COLO668 (cell line): ENCODE measurements around the gene BRIP1.
"Not testable (repeated sequence)": the region's sequence is repeated elsewhere in the genome, so short reads cannot be mapped to it uniquely, and the experiment has no call there.

Experiments
- DNase-seq: peaks from one replicate; lab custom pipeline; 2025; ENCODE audit not compliant: unreplicated experiment; lab: John Stamatoyannopoulos, UW

The BRIP1 gene

DNA sequence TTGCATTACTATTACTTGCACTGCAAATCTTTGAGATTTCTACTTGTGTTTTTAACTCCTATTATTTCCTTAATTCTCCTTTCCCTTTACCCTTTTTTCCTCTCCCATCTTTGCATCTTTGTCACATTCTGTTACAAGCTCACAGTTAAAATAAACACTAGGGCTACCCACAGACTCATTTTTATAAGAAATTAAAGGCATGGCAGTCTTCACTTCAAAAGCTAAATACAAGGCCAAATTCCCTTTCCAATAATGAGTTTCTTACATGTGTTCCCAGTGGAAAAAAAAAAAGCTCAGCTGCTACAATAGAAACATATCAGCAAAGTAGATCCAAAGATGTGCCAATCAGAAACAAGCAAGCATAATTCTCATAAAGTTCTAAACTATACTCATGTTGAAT lies 3.7 kb upstream of the BRIP1 start:
- DNase-seq: no peak

DNA sequence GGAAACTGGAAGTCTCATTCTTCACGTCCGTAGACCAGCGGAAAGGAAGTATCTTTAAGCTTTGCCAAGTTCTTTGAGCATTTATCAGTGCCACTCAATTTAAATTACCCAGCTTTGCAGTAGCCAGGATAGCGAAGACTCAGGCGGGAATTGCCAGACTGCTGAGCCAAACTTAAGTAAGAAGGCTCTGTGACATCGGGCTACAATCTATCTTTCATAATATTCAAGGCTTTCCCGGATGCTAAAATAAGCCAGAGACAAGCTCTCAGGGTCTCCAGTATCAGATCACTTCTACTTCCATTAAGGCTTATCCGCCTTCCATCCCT lies 436 bp upstream of the BRIP1 start:
- DNase-seq: no peak

DNA sequence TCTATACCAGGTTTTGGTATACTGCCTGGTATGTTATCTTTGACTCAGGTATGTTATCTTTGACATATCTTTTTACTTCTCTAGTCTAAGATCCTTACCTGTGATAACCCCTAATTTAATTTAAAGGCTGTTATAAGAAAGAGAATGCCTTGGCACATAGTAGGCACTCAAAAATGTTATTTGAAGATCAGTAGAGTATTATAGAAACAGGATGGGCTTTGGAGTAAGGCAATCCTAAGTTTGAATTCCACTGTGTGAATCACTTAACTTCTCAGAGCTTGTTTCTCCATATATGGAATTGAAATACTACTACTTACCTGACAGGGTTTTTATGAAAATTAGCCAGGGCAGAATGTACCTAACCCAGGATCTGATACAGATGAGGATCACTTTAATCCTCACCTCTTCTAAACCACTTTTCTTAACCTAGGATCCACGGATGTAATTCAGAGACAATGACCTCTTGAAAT lies 1.2 kb downstream of the BRIP1 start:
- DNase-seq: no peak

DNA sequence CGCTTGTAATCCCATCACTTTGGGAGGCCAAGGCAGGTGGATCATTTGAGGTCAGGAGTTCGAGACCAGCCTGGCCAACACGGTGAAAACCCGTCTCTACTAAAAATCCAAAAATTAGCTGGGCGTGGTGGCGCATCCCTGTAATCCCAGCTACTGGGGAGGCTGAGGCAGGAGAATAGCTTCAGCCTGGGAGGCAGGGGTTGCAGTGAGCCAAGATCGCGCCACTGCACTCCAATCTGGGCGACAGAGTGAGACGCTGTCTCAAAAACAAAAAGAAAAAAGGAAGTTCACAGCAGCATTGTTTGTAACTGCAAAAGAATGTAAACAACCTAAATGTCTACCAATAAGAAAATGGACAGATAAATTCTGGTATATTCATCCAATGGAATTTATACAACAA lies 2.9 kb downstream of the BRIP1 start:
- not testable (repeated sequence) for DNase-seq

DNA sequence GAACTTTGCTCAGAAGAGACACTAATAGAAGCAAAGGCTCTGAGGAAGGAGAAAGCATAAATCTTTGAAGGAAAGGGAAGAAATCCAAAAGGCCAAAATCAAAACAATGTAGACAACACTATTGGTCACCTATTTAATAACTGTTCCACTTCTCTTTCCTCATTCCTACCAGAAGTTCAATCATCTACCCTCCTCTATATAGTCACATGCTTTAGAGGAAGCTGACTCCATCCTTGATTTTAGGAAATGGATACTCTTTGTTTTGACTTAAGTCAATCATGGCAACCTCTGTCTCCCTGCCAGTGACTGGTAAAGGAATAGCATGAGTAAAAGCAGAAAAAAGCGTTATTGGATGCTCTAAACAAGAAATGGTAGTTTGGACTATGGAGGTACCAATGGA lies 7.3 kb downstream of the BRIP1 start:
- DNase-seq: no peak

DNA sequence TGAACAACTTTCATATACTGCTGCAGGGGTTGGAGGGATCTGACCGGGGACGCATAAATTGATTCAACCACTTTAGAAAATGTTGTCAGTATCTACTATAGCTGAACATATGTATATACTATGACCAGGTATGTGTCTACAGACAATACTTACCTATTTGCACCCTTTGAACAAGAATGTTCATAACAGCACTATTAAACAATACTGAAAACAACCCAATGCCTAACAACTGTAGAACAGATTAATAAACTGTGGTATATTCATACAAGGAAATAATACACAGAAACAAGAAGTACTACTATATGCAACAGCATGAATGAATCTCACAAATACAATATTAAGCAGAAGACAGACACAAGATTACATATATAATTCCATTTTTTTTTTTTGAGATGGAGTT lies 10.5 kb downstream of the BRIP1 start:
- DNase-seq: no peak

DNA sequence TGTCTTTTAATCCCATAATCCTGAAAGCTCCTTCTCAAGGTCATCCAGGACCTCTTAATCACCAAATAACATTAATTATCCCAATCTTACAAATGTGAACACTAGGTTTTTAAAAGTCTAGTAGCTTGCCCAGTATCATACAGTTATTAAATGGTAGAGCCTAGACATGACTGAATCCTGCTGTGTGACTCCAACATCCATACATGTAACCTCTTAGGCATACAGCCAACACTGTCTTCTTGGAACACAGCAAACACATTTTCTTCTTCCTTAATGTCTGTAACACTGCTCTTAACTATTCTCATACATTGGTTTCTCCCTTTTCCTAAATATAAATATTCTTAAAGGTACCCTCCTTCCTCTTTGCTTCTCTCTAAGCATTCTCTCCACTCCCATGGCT lies 13.7 kb downstream of the BRIP1 start:
- no peak for DNase-seq

DNA sequence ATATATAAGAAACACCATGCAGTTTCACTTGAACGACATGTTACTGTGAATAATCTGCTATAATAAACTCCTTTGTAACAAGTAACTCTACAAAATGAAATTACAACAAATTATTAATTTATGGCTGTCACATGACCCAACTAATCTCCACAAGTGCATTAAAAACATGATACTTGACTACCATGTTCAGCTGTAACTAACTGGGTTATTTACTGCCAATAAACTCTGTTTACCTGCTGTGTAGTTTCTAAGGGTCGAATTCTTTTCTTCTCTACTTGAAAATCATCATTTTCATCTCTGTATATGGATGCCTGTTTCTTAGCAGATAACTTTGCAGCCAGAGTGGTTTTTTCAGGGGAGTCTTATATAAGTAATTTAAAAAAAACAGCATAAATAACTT lies 14.4 kb downstream of the BRIP1 start:
- no peak for DNase-seq

DNA sequence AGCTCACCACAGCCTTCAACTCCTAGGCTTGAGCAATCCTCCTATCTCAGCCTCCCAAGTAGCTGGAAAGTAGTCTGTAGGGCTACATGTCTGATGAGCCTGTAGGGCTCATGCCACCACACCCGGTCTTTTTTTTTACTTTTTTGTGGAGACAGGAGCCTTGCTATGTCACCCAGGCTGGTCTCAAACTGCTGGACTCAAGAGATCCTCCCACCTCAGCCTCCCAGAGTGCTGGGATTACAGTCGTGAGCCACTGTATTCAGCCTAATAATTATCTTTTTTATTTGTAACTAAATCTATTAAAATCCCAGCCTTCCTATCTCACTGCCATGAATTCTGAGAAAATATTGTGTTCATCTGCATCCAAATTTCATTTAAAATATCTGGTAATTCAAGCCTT lies 15.1 kb downstream of the BRIP1 start:
- DNase-seq: no peak

DNA sequence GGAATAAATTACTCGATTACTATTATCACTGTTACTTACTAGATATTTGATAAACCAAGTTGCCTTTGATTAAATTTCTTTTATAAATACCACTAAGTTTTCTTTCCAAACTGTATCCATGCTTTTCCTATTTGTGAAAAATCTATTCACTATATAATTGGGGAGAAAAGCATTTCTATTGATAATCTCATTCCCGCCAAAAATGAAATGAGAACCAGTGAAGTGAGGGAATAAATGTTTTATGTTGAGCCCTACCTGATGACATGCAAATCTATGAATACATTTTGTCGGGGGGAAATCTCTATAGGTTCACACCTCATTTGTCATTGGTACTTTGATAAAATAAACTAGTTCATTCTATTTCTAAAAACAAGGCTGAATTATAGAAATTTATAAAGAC lies 15.7 kb downstream of the BRIP1 start:
- DNase-seq: no peak

DNA sequence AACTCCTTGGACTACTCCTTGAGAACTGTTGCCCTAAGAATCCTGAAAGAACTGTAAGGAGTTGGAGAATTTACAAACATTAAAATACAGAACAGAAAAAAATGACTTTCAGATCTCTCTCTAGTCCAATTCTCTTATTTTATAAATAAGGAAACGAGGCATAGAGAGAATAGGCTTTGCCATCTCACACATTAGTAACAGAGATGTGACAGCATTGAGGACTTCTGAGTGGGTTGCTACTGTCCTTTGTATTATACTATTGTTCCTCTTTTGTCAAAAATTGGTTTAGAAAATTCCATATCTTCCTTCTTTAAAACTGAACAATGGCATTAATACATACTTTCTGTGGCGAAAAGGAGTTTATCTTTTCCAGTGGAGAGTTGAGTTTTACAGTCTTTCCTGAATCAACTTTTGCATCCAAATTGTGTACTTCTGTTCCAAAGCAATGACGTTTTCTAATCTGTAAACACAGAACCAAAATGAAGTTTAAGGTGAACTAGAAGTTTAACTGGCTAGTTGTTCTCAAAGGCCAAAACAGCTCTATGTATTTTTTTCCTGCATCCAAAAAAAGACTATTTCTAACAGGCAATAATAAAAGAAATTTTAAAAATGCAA lies 16.5 kb downstream of the BRIP1 start:
- DNase-seq: no peak

DNA sequence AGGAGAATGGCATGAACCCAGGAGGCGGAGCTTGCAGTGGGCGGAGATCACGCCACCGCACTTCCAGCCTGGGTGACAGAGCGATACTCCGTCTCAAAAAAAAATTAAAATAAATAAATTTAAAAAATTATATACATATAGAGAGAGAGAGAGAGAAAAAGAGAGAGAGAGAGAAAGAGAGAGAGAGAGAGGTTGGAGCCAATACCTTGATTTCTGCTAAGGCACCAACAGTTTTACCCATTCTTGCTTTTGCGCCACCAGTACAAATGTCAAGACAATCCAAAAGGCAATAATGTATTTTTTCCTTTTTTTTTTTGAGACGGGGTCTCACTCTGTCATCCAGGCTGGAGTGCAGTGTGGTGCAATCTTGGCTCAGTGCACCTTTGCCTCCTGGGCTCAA lies 17.2 kb downstream of the BRIP1 start:
- no peak for DNase-seq

DNA sequence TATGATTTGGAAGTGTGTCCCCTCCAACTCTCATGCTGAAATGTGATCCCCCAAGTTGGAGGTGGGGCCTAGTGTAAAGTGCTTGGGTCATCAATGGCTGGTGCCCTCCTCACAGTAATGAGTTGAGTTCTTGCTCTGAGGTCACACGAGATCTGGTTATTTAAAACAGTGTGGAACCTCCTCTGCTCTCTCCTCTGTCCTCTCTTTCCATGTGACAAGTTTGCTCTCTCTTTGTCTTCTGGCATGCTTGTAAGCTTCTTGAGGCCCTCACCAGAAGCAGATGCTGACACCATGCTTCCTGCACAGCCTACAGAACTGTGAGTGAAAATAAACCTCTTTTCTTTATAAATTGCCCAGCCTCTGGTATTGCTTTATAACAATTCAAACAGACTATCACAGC lies 19.9 kb downstream of the BRIP1 start:
- no peak for DNase-seq

DNA sequence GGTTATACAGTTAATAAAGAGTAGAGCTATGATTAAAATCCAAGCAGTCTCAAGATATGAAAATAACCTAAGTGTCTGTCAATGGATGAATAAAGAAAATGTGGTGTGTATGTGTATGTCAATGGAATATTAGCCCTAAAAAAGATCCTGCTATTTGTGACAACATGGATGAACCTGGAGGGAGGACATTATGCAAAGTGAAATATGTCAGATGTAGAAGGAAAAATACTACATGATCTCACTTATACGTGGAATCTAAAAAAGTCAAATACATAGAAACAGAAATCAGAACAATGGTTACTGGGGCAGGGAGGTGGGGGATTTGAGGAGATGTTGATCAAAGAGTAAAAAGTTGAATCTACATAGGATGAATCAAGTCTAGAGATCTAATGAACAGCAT lies 20.4 kb downstream of the BRIP1 start:
- no peak for DNase-seq

DNA sequence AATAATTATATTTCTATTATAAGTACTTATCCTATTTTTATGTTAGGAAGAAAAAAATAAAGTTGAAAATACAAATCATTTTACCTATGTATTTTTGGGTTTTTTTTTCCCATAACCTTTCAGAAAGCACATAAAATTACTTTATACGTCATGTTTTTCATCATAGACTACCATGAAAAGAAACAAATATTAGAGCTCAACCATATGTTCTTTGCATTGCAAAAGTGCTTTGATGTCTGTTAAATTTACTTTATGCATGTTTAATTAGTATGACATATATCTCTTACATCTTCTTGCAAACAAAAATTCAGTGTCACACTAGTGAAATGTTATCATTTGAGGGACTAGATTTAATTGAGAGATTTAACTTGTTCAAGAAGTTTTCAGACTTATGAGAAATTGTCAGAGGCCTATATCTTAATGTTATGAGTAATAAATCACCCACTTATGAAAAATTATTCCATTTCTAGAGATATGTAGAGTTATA lies 24.0 kb downstream of the BRIP1 start:
- DNase-seq: no peak

DNA sequence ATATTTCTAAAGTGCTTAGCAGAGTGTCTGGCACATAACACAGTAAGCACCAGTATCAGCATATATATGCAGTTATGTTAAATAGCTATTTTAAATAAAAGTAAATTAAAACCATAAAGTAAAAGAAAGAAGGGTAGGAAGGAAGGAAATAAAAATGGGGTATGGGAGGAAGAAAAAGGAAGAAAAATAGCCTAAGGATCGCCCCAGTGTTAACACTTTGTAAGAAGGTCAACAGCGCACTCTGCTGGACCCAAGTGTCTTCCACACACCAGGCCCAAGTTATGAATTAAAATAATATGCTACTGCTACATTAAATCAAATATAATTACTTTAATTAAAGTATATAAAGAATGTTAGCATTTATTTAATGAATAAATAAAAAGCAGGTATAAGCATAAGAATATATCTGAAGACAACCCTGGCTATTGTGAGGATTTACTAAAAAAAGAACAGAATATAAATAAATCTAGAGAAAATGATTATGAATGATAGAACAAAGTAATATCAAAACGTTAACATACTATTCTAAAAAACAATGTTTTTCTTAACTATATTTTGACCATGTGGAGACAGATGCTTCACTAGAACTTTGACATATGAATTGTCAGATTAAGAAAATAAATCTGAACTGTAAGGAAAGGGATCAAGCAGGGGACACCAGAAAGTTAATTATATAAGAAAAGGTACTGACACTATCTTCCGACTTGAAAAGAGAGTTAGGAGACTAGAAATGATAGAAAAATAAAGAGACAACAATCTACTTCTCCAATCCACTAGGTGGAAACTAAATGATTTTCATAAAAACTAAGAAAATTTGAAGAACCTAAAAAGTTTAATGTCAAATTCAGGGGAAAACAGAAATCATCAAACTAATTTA lies 25.9 kb downstream of the BRIP1 start:
- peak; percentile 49 for DNase-seq

DNA sequence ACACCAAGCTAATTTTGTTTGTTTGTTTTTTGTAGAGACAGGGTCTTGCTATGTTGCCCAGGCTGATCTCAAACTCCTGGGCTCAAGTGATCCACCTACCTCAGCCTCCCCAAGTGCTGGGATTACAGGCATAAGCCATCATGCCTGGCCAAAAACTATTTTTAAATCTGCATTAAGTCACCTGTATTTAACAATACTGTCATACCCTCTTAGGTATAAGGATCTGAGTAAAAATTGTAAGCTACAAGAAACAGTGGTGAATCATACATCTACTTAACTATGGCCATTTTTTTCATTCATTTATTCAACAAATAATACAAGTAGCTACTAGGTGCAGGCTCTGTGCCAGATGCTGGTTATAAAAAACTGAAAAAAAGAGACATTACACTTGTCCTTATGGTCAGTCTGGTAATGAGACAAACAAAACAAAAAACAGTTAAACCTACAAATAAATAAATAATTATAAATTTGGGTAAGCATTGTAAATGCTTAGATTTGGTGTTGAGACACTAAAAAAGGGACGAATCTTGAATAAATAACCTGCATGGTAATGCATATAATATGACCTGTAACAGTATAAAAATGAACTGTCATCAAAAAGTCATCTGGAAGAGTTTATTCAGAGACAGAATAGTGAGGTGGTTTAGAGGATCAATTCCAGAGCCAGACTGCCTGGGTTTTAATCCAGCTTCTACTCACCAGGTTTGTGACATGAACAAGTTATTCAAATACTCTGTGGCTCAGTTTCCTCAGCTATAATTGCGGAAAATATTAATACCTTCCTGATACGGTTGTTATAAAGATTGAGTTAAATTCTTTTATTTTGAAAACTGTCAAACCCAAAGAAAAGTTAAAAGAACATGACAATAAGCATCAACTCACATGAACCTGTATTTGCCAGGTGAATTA lies 26.8 kb downstream of the BRIP1 start:
- no peak for DNase-seq

DNA sequence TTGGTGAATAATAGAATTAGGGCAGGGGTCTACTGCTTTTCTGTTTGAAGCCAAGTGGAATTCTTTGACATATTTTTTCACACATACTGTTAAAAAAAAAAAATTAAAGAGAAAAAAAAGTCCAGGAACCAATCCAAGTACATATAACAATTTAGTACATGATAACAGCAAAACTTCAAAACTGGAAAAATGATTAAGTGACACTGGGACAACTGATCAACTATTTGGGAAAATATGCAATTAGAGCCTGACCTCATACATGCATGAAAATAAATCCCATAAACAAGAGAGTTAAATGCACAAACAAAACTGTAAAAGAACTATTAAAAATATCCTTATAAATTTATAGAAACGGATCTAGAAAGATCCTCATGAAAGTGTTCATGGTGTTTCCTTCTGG lies 27.7 kb downstream of the BRIP1 start:
- no peak for DNase-seq

DNA sequence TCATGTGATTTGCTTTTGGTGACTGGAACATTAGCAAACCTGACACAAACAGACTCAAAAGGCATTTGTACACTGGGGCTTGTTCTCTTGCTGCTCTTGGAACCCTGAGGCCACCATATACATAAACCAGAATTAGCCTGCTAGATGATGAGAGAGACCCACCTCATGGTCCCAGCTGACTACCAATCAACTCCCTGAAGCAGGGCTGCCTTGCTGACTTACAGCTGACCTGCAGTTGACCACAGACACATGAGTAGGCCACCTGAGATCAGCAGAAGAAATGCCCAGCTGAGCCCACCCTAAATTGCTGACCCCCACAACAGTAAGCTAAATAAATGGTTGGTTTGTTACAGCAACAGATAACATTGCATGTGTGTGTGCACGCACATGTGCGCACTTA lies 28.7 kb downstream of the BRIP1 start:
- DNase-seq: no peak

DNA sequence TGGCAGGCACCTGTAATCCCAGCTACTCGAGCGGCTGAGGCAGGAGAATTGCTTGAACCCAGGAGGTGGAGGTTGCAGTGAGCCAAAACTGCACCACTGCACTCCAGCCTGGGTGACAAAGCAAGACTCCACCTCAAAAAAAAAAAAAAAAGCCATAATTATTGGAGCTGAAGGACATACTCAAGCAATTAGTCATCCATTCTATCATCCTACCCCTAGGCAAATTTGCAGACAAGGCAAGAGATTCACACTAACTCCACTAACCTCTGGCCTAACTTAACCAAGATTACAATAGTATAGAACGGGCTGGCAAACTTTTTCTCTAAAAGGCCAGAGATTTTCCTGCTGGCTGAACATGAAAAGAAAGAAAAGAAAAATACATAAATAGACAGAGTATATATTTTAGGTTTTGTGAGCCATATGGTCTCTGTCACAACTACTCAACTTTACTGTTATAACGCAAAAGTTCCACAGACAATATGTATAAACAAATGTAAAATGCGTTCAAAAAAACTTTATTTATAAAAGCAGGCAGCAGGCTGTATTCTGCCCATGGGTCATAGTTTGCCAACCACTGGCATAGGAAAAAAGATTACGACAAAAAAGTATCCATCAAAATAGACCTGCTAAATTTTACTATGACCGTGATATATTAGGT lies 29.7 kb downstream of the BRIP1 start:
- DNase-seq: no peak

DNA sequence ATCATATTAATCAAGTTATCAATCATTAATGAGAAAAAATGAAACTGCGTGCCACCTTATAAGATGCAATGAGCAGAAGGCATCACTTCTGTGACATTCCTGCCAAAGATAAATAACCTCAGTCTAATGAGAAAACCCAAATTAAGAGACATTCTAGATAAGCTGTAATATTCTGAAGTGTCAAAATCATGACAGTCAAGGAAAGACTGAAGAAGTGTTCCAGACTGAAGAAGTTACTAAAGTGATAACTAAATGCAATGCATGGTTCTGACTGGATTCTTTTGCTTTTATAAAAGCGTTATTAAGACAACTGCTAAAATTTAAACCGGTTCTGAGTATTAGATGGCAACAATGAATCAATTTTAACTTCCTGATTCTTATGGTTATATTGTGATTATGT lies 30.9 kb downstream of the BRIP1 start:
- DNase-seq: no peak
